HG02798 (cell line): Measurements from ENCODE around the gene ROPN1L.
"Not testable (repeated sequence)": the region's sequence is repeated elsewhere in the genome, so short reads cannot be mapped to it uniquely, and the experiment has no call there.

Experiments used
- ATAC-seq: cut with Tn5 transposase; IDR thresholded peaks from one replicate; pipeline ENCODE4 v1.9.1; 2021; ENCODE audit warnings: mild to moderate bottlenecking; ENCODE audit not compliant: unreplicated experiment, poor library complexity

The ROPN1L gene

GRCh38 chr5:10497554-10497953, 55.9 kb downstream of the ROPN1L start:
- no peak for ATAC-seq

GRCh38 chr5:10498350-10498749, 56.7 kb downstream of the ROPN1L start:
- ATAC-seq: no peak

- no peak for ATAC-seq
Observed at GRCh38 chr5:10499066-10499465, 57.4 kb downstream of the ROPN1L start.

- no peak for ATAC-seq
Observed at GRCh38 chr5:10499776-10500175, 58.1 kb downstream of the ROPN1L start.

GRCh38 chr5:10500669-10501068, 59.0 kb downstream of the ROPN1L start:
- no peak for ATAC-seq

- no peak for ATAC-seq
Observed at GRCh38 chr5:10501554-10502075, 59.9 kb downstream of the ROPN1L start.

GRCh38 chr5:10502130-10502529, 60.5 kb downstream of the ROPN1L start:
- no peak for ATAC-seq

GRCh38 chr5:10502578-10502977, 60.9 kb downstream of the ROPN1L start:
- ATAC-seq: no peak

GRCh38 chr5:10503321-10503720, 61.6 kb downstream of the ROPN1L start:
- ATAC-seq: no peak

GRCh38 chr5:10503997-10504793, 62.5 kb downstream of the ROPN1L start:
- ATAC-seq: no peak

GRCh38 chr5:10505517-10506095, 63.9 kb downstream of the ROPN1L start:
- ATAC-seq: peak; percentile 54

- ATAC-seq: no peak
Observed at GRCh38 chr5:10506535-10506934, 64.9 kb downstream of the ROPN1L start.

GRCh38 chr5:10507575-10508096, 66.0 kb downstream of the ROPN1L start:
- no peak for ATAC-seq

- ATAC-seq: no peak
Observed at GRCh38 chr5:10509575-10509974, 67.9 kb downstream of the ROPN1L start.

- ATAC-seq: no peak
Observed at GRCh38 chr5:10511741-10512640, 70.3 kb downstream of the ROPN1L start.

GRCh38 chr5:10513501-10514442, 72.1 kb downstream of the ROPN1L start:
- ATAC-seq: no peak

- ATAC-seq: not testable (repeated sequence)
Observed at GRCh38 chr5:10514572-10514971, 72.9 kb downstream of the ROPN1L start.
